WERI-Rb-1 (cell line): ENCODE data around the gene FABP6.

ENCODE experiments used
- DNase-seq: peaks from one replicate; pipeline ENCODE4 v3.0.0-alpha.2; 2020
- H3K27ac ChIP-seq: fragments of 250-450 bp; sonication (Bioruptor Pico); 2 replicates; pipeline ENCODE4 v1.5.1; 2020; ENCODE audit warnings: mild to moderate bottlenecking, moderate library complexity
- H3K27me3 ChIP-seq: fragments of 250-450 bp; sonication (Bioruptor Pico); 2 replicates; pipeline ENCODE4 v1.5.1; 2021; ENCODE audit warnings: mild to moderate bottlenecking, low read depth, moderate library complexity; ENCODE audit not compliant: insufficient read depth, severe bottlenecking
- H3K36me3 ChIP-seq: fragments of 250-450 bp; sonication (Bioruptor Pico); 2 replicates; pipeline ENCODE4 v1.5.1; 2020; ENCODE audit warnings: mild to moderate bottlenecking, moderate library complexity
- H3K4me3 ChIP-seq: 2 replicates; pipeline ENCODE4 v1.5.1; 2011; ENCODE audit warnings: low read depth, mild to moderate bottlenecking, control low read depth, low read length
- H3K9me3 ChIP-seq: fragments of 250-450 bp; sonication (Bioruptor Pico); 2 replicates; pipeline ENCODE4 v1.5.1; 2021; ENCODE audit warnings: mild to moderate bottlenecking, moderate library complexity; ENCODE audit not compliant: severe bottlenecking
- CTCF ChIP-seq: IDR thresholded peaks from 2 replicates; pipeline ENCODE4 v1.5.1; 2011; ENCODE audit warnings: low read depth, mild to moderate bottlenecking, control low read depth, inconsistent platforms, low read length

Gene FABP6

GRCh38 chr5:160209917-160210316 lies 19.4 kb upstream of the FABP6 start:
- Histone ChIP-seq H3K4me3 (no peak overlapping the region), H3K9me3 (no peaks in the 10 kb centered on the region), H3K27me3 (no peaks in the 10 kb centered on the region), H3K36me3 (no peaks in the 10 kb centered on the region), H3K27ac (no peak overlapping the region)
- no peak for DNase-seq
- TF ChIP-seq CTCF, result no peak

DNA sequence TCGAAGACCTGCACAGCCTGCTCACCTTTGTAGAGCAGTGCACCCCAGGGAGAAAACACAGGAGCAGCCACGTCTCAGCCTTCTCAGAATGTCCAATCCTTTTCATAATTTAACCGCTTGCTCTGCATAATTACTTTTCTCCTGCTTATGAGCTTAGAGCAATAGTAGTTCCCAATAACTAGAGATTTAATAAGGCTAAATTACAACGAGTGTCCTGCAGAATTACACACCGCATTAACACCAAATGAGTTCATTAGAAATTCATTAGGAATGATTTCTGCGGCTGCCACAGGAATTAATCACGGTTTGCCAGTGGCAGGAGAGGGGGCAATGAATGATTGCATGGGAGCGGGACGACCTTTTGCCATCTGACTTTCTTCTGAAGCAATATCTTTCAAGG lies 18.7 kb upstream of the FABP6 start:
- TF ChIP-seq CTCF, result no peak
- Histone ChIP-seq H3K36me3 (no peaks in the 10 kb centered on the region), H3K9me3 (no peaks in the 10 kb centered on the region), H3K4me3 (no peak overlapping the region), H3K27me3 (no peaks in the 10 kb centered on the region), H3K27ac (no peak overlapping the region)
- no peak for DNase-seq

DNA sequence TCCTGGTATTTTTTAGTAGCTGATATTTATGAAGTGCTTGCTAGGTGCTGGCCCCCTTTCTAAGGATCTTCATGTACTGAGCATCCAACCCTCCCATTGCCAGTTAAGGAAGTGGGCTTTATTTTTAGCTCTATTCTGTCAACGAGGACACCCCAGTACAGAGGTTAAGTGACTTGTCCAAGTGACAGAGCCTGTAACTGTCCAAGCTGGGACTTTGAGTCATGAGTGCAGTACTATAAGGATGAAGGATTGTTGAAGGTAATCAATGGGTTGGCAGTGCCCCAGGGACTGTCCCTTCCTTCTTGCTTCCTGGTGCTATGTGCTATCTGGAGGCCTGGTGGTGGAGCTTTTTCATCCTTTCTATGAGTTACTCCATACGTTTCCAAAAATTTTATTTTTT lies 18.0 kb upstream of the FABP6 start:
- TF ChIP-seq CTCF, result no peak

GRCh38 chr5:160213537-160213936 lies 15.8 kb upstream of the FABP6 start:
- Histone ChIP-seq H3K27ac (no peak overlapping the region), H3K9me3 (no peaks in the 10 kb centered on the region), H3K4me3 (no peak overlapping the region), H3K27me3 (no peaks in the 10 kb centered on the region), H3K36me3 (no peaks in the 10 kb centered on the region)
- no peak for DNase-seq
- TF ChIP-seq CTCF, result no peak

More for the DNA sequence above, 18.0 kb upstream of the FABP6 start:
- Histone ChIP-seq H3K27ac (no peak overlapping the region), H3K27me3 (no peaks in the 10 kb centered on the region), H3K9me3 (no peaks in the 10 kb centered on the region), H3K36me3 (no peaks in the 10 kb centered on the region), H3K4me3 (no peak overlapping the region)
- no peak for DNase-seq

DNA sequence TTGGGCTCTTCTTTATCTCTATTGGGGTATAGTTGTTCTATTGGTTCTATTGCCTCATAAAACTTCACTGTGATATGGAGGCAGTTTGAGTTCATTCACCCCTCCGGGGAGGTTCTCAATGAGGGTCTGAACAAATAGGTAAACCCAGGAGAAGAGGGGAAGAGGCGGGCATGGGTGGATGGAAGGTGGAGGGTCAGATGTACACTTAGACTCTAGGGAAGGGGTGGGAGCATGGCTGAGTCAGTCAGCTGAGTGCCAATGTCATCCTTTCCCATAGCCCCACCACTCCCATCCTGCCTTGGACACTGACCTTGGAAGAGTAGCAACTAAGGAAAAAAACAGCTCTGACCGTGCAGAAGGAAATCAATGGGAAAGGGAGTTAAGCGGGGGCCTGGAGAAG lies 9.9 kb upstream of the FABP6 start:
- Histone ChIP-seq H3K27ac (no peak overlapping the region), H3K4me3 (no peak overlapping the region), H3K36me3 (no peaks in the 10 kb centered on the region), H3K9me3 (no peaks in the 10 kb centered on the region), H3K27me3 (no peaks in the 10 kb centered on the region)
- DNase-seq, result no peak
- no peak for TF ChIP-seq CTCF

DNA sequence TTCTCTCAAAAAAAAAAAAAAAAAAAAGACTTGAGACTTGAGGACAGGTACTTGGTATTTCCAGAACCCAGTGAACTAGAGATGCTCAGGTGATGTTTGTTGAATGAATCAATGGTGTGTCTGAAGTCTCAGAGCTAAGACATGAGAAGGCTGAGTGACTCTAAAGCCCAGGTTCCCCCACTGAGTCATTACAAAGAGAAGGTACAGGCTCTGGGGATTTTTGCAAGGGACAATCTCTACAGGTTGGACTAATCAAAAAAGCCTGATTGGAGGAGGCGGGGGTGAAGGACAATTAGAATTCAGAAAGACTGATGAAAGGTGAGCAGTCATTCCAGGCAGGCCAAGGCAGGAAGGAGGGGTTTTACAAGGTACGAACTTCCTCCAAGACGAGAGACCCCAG lies 8.2 kb upstream of the FABP6 start:
- no peak for TF ChIP-seq CTCF
- no peaks in the 10 kb centered on the region for H3K9me3 ChIP-seq
- DNase-seq, result no peak
- no peak overlapping the region for H3K27ac ChIP-seq
- H3K36me3 ChIP-seq, result no peaks in the 10 kb centered on the region
- H3K4me3 ChIP-seq, result no peak overlapping the region
- no peaks in the 10 kb centered on the region for H3K27me3 ChIP-seq
